HG03520 (cell line): ENCODE measurements around the gene SLC6A4.

Experiments
- ATAC-seq: cut with Tn5 transposase; IDR thresholded peaks from one replicate; pipeline ENCODE4 v1.9.1; 2021; ENCODE audit warnings: mild to moderate bottlenecking, moderate library complexity; ENCODE audit not compliant: unreplicated experiment

SLC6A4 gene

DNA sequence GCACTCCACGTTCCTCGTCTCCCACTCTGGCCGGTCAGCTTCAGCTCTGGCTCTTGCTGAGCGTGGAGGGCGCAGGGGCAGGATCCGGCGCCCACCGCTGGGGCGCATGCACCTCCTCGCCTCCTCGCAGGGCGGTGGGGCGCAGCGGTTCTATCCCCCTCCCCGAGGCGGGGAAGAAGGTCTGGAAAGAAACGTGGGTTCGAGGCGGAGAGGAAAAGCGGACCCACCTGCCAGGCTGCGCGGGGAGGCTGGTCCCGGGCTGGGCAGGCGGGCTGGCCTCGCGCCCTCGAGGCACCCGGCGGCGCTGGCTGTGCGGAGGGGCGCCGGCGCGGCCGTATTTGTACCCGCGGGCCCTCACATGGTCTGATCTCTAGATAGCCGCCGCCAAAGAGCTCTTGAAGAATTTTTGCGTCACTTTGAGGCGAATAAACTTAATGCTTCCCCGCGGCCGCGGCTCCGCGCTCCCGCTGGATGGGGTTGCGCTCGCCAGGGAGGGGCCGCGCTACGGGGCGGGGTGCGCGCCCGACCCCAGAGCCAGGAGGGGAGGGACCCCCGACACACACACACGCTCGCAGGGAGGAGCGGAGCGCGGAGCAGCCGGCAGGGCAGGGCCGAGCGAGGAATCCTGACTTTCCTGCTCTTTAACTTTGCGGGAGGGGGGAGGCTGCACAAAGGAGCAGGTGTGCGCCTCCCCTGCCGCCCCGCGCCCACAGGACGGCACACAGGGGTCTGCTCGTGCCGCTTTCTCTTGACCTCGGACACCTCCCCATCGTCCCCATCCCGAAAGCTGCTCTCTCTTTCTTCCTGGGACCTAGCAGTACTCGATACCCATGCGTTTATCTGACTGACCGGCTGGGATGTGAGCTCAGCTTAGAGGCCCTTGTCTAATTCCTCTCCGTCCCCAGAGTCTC, at the start of gene SLC6A4:
Gene SLC6A4, minus strand, starts transcription at position 312 of the 911 bp plus-strand sequence. CDS start 13,739 bp downstream, outside the sequence.
- no peak for ATAC-seq

DNA sequence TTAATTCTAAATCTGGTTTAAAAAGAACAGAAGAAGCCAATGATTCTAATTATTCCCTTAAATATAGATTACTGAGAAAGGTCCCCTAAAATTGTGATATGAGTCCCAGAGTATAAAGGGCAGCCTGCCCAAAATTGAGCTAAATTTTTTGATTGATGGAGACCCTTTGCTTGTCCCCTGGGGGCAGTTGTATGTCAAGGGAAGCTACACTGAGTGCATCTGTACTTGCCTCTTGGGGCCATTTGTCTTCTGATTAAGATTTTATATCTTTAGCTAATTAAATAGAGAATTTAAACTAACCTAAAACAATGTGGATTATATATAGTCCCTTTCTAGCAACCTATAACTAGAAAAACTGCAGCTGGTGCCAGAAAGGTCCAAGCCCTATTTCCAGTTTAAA, 43.7 kb upstream of the SLC6A4 start:
- ATAC-seq = no peak

- no peak for ATAC-seq
Observed at GRCh38 chr17:30278032-30278431, 42.5 kb upstream of the SLC6A4 start.

DNA sequence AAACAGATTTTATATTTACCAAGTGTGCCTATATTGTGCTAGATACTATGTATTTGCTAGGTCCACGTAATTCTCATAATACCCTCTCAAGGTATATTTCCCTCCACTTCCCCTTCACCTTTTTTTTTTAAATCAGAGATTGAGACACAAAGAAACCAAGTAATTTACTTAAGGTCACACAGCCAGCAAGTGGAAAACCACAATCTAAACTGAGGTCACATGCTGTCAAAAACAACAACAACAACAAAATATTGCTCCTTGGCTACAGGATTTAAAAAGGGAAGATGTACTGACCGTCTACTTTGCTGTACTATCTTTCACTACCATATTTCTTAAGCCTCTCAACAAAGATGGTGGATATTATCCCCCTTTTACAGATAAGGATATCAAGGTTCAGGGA, 40.4 kb upstream of the SLC6A4 start:
- ATAC-seq = no peak

- no peak for ATAC-seq
Observed at GRCh38 chr17:30274887-30275286, 39.4 kb upstream of the SLC6A4 start.

- no peak for ATAC-seq
Observed at GRCh38 chr17:30273373-30273772, 37.9 kb upstream of the SLC6A4 start.

DNA sequence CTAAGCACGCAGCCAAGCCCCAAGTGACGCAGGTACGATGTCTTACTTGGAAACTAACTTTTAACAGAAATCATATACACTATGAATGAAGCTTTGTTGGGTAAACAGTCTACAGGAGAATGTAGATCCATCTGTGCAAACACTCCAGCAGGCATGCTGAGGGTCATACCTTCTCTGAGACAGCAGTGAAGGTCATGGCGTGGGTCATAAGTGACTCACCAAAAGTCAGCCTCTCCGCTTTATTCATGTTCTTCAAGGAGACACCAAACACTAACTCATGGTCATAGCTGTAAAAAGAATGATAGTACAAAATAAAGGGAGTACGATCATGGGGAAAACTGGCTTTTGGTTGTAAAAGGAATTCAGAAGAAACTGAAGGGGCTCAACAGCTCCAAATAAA, 35.6 kb upstream of the SLC6A4 start:
- ATAC-seq = no peak

- ATAC-seq = no peak
Observed at GRCh38 chr17:30267625-30268024, 32.1 kb upstream of the SLC6A4 start.

GRCh38 chr17:30263552-30264333, 28.2 kb upstream of the SLC6A4 start:
- ATAC-seq = no peak

DNA sequence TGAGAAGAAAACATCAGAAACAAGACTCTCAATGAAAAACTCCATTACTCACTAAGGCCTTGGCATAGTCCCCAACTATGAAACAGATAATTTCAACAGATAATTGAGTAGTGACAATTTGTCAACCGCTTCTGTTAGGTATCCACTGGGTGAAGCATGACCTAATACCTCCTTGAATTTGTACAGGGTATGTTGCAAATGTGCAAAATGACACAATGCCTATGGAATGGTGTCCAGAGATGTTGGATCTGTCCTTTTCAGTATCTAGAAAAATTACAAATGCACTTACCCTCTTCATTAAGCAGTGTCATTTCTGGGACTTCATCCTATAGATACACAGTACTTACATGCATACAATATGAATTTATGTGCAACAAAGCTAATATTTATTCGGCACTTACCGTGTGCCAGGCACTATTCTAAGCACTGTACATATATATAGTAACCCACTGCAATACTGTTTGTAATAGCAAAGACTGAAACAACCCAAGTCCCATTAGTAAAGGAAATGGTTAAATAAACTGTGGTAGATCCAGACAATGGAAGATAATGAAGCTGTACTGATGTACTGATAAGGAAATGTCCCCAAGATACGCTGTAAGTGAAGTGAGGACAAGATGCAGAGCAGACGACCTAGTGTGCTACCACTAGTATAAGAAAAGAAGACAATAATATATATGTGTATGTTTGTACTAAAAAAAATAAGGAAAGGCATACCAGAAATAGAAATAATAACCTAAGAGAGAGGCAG, 21.4 kb upstream of the SLC6A4 start:
- ATAC-seq = no peak

- ATAC-seq = no peak
Observed at GRCh38 chr17:30254150-30254549, 18.7 kb upstream of the SLC6A4 start.

DNA sequence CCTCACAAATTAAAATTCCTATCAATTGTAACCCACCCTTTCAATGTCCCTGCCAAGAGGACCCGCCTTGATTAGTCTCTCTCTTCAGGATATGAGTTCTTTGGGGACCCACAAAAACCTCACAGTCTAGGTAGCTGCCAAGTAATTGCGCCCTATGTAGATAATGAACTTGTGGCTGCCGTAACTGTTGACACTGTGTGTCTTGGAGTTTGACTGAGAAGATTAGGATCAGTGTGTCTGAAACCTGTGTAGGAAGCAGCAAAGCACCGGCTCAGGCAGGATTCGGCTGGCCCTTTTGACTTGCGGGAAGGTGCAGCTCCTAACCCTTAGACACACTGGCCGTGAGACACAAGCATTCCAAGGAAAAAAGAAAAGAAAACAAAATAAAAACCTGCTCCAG, 17.8 kb upstream of the SLC6A4 start:
- ATAC-seq = no peak

DNA sequence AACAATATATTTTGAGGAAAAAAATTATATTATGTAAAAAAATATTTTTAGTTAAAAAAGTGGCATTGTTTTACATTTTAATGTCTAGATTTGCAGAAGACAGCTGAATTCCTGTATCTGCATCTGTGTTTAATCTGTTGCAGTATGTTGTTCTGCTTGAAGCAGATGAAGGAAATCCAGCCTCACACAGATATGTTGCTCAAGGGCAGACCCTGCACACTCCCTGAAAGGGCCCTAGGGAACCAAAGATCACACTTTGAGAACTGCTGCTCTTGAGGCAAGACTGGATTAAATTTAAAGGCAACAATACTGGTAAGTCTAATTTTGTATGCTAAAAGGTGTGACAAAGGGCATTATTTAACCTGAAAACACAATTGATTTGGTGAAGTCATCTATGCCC, 16.4 kb upstream of the SLC6A4 start:
- ATAC-seq = no peak

GRCh38 chr17:30249460-30249859, 14.0 kb upstream of the SLC6A4 start:
- ATAC-seq = no peak

DNA sequence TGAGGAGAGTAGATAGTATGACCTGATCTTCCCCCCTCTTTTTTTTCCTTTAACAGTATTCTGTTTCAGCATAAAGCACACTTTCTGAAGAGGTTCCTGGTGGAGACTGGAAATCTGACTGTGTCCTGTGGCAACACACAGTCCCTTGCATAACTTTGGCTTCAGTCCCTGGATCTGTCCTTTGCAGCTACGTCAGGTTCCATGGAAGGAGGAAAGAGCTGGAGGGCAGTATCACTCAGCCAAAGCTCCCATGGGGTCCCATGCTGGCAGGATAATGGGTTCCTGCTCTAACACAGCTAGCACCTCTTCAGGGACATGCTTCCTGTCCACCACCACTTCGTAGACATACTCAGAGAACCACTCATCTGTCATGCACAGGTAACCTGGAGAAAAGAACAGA, 13.3 kb upstream of the SLC6A4 start:
- ATAC-seq = no peak

DNA sequence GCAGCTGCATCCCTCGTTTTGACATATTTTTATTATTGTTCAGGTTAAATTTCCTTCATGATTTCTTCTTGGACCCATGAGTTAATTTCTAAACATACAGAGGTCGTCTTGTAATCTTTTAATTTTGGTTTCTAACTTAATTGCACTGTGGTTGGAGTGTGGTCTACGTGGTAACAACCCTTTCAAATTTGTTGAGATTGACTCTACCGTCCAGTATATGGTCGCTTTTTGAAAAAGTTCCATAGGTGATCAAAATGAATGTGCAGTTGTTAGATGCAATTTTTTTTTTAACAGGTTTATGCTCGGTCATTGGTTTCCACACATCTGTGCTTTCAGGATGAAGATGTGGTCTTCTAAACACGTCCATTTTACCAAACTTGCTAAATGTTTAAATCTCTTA, 11.0 kb upstream of the SLC6A4 start:
- ATAC-seq = no peak

DNA sequence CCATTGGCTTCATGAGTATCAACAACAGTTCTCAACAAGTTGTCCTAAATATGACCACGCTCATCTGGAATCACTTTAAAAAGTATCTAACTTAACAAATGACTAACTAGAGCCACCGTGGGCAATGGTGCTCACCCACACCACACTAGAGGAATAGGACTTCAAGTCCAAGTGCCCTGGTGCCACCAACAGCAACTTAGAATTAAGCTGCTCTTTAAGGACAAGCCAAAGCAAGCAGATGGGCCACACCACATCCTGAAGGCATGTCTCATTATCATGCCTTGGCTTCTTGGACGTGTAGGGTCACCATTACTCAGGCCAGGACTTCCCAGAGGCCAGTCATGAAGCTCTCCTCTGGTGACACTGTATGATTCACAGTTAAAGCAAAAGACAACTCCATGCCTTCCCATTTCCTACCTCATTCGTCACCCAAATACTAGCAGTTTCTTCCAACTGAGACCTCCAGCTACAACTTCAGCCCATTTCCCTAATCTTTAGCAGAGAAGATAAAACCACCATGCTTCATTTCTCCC, 9.4 kb upstream of the SLC6A4 start:
- no peak for ATAC-seq

DNA sequence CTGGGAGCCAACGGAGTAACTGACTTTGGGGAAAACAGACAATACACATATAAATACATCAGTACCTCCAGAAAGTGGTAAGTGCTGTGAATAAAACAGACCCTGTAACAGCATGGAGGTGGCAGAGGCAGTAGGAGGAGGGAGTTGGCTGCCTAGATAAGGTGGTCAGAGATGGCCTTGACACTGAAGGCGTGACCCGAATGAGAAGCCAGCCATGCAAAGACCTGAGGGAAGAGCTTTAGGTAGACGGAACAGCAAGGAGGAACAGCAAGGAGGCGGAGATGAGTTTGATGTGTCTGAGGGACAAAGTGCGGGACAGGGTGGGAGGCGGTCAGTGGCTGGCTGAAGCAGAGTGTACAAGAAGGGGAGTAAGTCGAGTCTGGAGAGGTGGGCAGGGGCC, 8.1 kb upstream of the SLC6A4 start:
- ATAC-seq = no peak

GRCh38 chr17:30243002-30243401, 7.5 kb upstream of the SLC6A4 start:
- no peak for ATAC-seq

DNA sequence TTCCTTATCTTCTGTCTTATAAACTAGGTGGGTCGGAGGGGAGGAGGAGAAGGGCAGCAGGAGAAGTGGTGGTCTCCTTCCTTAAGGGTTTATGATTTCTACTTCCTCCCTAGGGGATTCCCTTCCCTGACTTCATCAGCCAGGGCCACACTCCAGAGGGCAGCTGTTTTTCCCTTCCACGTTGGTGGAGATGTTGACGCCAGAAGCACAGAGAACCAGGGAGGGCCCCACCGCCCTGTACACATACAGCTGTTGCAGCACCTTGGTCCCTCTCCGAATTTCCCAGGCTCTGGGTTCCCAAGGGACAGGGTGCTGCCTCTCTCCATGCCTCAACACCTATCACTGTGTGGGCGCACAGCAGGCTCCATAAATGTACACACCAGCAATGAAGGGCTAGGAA, 5.6 kb upstream of the SLC6A4 start:
- no peak for ATAC-seq

GRCh38 chr17:30240177-30240576, 4.7 kb upstream of the SLC6A4 start:
- ATAC-seq = no peak
